ENCODE results near the gene ANKS1B. TPM values are rescaled to one million over a fixed set of nuclear protein-coding genes. Genes with fewer than 3 reads are reported as not detected.

ANKS1B gene
- total RNA-seq, 4 donors from 2014 or later = 1.5 to 5.5 (median 4.4) TPM

DNA sequence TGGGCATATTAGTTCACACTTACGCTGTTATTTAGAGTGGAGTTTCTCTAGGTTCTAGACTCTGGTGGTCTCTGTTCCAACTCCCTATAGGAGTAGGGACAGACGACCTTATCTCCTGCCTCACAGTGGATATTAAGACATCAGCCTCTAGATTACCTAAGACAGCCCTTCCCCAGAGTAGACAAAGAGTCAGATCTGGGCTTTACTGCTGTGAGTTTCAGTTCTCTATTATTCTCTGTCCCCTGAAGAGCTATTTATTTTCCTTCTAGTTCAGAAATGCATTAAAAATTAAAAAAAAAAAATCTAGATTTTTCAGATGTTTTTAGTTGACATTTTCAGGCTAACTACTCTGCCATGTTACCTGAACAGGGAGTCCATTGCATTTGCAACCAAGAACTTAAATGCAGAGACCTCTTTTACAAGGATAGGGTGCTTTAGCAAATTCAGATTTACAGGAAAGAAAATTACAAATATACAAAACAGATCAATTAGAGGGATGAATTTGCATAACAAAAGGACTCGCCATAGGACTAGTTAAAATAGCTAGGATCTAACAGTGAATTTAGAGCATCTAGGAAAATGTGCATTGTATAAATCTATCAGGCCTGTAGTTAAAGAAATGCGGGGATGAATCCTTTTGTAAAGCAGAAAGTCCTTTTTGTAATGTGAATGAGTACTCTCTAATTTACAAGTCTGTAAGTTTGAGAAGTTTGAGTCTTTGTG is 958.2 kb downstream of the ANKS1B start:
- no peak overlapping the region for H3K4me3 ChIP-seq (ENCODE audit: low read depth, poor library complexity, severe bottlenecking)
- TF ChIP-seq, protein P1, sequence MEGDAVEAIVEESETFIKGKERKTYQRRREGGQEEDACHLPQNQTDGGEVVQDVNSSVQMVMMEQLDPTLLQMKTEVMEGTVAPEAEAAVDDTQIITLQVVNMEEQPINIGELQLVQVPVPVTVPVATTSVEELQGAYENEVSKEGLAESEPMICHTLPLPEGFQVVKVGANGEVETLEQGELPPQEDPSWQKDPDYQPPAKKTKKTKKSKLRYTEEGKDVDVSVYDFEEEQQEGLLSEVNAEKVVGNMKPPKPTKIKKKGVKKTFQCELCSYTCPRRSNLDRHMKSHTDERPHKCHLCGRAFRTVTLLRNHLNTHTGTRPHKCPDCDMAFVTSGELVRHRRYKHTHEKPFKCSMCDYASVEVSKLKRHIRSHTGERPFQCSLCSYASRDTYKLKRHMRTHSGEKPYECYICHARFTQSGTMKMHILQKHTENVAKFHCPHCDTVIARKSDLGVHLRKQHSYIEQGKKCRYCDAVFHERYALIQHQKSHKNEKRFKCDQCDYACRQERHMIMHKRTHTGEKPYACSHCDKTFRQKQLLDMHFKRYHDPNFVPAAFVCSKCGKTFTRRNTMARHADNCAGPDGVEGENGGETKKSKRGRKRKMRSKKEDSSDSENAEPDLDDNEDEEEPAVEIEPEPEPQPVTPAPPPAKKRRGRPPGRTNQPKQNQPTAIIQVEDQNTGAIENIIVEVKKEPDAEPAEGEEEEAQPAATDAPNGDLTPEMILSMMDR (IDR thresholded peaks at IDR 0.05) = no peak
- no peak for TF ChIP-seq POLR2A (IDR thresholded peaks at IDR 0.05)
- DNase-seq (ENCODE audit: low spot score in 2 of 2) = no peak
- intact Hi-C loops (cut with DNase I; ENCODE audit: low total_unique reads) = no loop called here
- WGBS, 2 donors = 91 to 92% methylated on average over 4 of the region's 4 CpGs

DNA sequence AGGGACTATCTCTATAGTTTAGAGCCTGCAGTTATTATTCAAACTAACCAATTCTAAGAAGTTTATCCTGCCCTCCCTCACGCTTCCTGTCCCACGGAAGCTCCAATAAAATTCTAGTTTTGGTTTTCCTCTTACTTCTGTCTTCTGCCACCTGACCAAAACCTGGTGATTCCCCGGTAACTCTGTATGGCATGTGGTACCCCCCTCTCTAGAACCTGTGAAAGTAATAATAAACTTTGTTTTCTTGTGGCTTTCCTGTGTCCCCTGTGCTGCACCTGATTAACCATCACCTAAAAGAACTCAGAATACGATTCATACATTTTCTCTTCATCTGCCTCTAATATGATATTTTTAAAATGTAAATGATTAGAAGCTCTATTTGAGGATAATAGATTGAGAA is 959.9 kb downstream of the ANKS1B start:
- WGBS, 2 donors = 78 to 88% methylated on average over 4 of the region's 4 CpGs
- no peak overlapping the region for H3K4me3 ChIP-seq (ENCODE audit: low read depth, poor library complexity, severe bottlenecking)
- TF ChIP-seq, protein P1 (IDR thresholded peaks at IDR 0.05) = no peak
- no peak for TF ChIP-seq POLR2A (IDR thresholded peaks at IDR 0.05)
- intact Hi-C loops (cut with DNase I; ENCODE audit: low total_unique reads) = no loop called here
- DNase-seq (ENCODE audit: low spot score in 2 of 2) = no peak

DNA sequence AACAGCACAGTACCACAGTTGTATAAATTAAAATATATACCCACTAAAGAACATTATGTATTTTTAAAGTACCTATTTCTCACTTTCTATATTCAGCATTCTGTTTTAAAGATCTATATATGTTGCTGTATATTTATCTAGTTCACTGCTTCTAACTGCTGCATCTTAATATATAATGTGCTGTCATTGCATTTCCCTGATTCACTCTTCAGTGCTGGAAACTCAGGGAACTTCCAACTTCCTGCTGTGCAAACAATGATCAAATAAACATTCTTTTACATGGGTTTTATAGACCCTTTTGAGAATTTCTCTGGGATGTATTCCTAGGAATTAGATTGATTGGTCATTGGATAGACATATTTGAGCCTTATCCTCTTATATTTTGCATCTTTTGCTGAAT is 960.5 kb downstream of the ANKS1B start:
- H3K4me3 ChIP-seq (ENCODE audit: low read depth, poor library complexity, severe bottlenecking) = no peak overlapping the region
- DNase-seq (ENCODE audit: low spot score in 2 of 2) = no peak
- intact Hi-C loops (cut with DNase I; ENCODE audit: low total_unique reads) = no loop called here
- TF ChIP-seq POLR2A (IDR thresholded peaks at IDR 0.05) = no peak
- TF ChIP-seq, protein P1 (IDR thresholded peaks at IDR 0.05) = no peak

DNA sequence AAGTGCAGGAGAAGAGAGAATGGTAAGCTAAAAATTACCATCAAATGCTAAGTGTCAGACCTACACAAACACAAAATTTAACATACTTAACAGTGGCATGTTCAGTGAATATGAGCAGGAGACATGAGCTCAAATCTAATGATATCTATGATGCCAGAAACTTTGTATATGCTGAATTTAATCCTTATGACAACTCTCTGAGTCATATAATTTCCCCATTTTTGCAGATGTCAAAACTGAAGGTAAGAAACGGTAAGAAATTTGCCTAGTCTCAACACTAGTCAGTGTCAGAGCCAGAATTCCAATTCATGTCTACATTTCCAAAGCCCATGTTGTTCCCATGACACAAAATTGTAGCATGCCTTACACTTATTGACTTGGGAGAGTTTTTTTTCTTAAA is 963.9 kb downstream of the ANKS1B start:
- 44 to 65% methylated on average over 1 of the region's 1 CpG for WGBS, 2 donors
- no peak overlapping the region for H3K4me3 ChIP-seq (ENCODE audit: low read depth, poor library complexity, severe bottlenecking)
- intact Hi-C loops (cut with DNase I; ENCODE audit: low total_unique reads) = no loop called here
- DNase-seq (ENCODE audit: low spot score in 2 of 2) = no peak
- no peak for TF ChIP-seq POLR2A (IDR thresholded peaks at IDR 0.05)
- TF ChIP-seq, protein P1 (IDR thresholded peaks at IDR 0.05) = no peak

DNA sequence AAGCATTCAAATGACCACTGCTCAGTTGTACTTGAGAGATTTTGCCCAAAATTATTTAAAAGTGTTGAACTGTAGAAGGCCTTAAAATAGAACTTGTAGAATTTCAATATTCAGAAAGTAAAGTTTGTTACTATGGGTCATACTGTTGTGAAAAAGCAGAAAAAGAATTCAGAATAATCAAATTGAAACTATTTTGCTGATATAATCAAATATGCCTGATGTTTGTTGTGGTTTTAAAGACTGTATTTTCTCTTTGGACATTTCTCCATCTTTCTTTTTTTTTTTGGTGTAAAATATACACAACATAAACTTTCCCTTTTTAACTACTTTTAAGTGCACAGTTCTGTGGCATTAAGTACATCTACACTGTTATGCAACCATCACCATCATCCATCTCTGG is 964.9 kb downstream of the ANKS1B start:
- no peak for DNase-seq (ENCODE audit: low spot score in 2 of 2)
- H3K4me3 ChIP-seq (ENCODE audit: low read depth, poor library complexity, severe bottlenecking) = no peak overlapping the region
- intact Hi-C loops (cut with DNase I; ENCODE audit: low total_unique reads) = no loop called here
- TF ChIP-seq, protein P1 (IDR thresholded peaks at IDR 0.05) = no peak
- no peak for TF ChIP-seq POLR2A (IDR thresholded peaks at IDR 0.05)

DNA sequence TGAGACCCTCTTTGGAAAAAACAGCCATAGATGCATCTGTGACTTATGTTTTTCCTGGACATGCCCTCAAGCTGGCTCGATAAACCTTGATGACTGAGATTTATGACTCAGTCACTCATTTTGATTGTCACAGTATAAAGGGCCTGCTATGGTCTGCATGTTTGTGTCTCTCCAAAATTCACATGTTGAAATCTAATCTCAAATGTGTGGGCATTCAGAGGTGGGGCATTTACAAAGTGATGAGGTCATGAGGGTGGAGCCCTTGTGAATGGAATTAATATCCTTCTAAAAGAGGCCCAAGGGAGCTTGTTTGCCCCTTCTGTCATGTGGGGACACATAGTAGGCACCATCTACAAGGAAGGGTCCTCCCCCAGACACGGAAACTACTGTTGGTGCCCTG is 966.8 kb downstream of the ANKS1B start:
- TF ChIP-seq, protein P1 (IDR thresholded peaks at IDR 0.05) = no peak
- no peak for TF ChIP-seq POLR2A (IDR thresholded peaks at IDR 0.05)
- WGBS, 2 donors = 48 to 81% methylated on average over 2 of the region's 2 CpGs
- DNase-seq (ENCODE audit: low spot score in 2 of 2) = no peak
- intact Hi-C loops (cut with DNase I; ENCODE audit: low total_unique reads) = no loop called here
- H3K4me3 ChIP-seq (ENCODE audit: low read depth, poor library complexity, severe bottlenecking) = no peak overlapping the region
